HTERT RPE-1 (cell line): ENCODE data around the gene NT5DC3.

ENCODE experiments used
- in situ Hi-C: fragments of 300-500 bp; cut with MboI; formaldehyde crosslinking; loops from 4 replicates; pipeline ENCODE4 v1.14.3; 2020; ENCODE audit warnings: low sequenced_read_pairs

The NT5DC3 gene

DNA sequence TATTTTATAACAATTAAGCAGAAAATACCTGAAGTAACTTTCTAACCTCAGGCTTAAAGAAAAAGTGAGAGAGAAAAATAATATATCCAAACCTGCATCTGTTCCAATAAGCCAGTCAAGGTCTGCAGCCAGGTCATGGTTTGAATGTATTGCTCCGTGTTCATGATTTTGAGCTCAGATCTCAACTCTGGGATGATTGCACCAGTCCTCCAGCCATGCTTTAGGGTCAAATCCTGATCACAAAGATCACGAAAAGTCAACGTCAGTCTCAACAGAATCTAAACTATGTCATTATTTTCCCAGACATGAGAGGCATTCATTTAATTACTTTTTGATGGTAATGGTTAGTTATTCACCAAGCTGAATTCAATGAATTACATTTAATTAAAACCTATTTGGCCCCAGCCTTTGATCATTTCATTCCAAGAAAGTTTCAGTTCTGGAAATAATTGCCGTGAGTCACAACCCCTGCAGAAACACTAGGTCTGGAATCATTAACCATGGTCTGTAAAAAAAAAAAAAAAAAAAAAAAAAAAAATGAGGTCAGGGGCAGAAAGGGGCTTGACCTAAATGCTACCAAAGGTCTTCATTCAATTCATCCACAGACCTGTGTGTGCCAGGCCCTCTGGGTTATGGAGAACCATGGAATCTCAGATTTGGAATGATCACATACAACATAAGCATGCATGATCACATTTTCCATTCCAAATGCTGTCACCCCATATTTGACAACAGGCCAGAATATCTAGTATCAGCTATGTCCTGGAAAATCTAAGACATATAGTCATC lies 55.6 kb downstream of the NT5DC3 start:
- in situ Hi-C loops, result no loop called here

DNA sequence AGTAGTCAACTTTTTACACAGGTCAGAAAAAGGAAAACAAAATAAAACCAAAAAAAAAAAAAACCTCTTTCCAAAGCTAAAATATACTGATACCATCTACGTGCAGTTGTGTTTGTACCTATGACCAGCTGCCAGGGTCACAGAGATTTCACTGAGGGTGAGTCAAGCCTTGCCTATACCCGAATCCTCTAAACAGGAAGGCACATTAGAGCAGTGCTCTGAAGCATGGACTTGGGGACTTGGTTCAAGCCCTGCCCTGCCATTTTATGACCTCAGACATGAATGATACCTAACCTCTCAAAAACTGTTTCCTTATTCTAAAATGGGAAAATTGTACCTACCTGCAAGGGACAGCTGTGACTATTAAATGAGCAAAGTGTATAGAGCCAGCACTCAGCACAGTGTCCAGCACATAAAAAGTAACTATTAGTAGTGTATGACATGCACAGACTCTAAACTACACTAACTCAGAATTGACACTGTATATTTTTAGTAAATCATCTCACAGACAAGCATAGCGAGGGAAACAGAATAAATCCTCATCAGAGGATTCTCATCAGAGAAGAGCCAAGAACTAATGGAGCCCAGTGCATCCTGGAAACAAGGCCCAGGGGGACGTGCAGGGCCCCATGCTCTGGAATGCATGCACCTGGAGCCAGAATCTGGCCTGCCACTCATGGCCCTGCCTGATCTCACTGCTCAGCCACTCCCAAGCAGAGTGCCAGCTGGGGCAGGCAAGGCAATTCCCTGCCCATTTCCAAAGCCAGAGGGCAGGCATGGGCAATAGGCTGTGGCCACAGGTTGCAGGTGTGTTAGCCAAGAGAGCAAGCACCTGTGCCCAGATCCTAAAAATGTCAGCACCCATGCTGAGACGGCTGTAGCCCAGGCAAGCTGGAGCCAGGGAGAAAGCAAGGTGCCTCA lies 57.0 kb downstream of the NT5DC3 start:
- in situ Hi-C loops, result no loop called here

DNA sequence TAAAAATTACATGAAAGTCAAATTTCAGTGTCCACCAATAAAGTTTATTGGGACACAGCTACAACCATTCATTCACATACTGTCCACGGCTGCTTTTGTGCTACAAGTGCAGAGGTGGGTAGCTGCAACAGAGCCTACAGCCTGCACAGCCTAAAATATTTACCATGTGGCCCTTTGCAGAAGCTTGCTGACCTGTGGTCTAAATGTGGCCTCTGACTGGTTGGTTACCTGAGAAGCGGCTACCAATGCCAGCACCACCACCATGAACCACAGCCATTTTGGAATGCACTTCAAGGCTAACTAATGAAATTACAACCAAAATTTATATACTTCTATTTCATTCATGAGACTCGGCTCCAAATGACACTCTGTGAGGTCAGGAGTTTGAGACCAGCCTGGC lies 58.6 kb downstream of the NT5DC3 start:
- in situ Hi-C loops, result no loop called here

DNA sequence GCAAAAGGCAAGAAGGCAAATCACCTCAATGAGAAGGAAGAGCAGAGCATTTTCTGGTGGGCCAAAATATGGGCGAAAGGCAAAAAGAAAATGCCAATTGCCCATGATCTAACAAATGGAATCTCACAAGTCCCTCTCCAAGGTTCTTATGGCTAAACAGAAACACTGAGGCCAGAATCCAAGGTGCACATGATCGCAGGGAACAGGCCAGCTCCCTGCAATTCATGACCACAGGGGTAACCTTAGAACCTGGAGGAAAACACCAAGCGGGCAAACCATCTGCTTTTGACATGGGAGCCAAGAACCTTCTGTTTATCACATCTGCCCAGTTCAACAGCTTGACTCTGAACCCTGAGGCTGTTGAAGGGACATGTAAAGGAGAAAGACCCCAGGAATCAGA lies 60.0 kb downstream of the NT5DC3 start:
- in situ Hi-C loops, result no loop called here

DNA sequence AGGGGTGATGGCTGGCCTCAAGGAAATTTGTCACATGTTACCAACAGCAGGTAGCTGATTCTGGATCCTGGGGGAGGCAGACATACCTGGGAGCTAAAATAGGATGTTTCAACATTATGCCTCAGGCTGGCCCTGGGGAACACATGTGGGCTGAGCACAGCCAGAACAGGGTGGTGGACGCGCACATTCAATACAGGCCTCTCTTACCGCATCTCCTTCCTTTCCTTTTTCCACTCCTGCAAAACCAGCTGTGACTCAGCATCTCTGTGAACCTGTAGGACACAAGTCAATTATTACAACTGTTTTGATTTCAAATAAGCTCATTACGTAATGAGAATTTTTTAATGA lies 61.0 kb downstream of the NT5DC3 start:
- in situ Hi-C loops, result no loop called here

DNA sequence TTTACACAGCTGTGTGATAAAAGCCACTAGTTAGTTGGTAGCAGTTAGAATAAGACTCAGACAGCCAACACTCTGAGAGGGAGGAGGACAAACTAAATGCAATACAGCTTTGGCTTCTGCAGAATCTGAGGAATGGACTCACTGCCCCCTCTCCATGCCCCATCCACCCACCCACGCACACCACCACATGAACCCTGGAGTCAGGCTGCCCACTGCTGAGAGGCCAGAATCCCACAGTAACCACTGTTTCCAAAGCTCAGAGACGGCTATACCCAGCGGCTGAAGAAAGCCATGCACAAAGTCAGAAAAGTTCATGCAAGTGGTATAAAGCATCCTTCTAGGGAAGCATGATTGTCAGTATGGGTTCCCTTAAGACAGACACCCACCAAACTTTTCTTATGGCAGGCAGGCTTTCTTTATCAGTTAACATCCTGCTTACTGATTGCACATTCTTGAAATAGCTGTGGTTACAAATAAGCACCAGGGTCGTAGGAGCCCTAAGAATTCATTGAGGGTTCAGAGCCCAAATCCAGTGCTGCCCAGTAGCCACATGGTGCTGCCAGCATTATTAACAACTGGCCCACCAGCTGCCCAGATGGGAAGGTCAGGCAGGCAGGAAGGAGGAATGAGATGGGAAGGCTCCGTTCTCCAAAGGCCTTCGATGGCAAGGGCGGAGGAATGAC lies 61.5 kb downstream of the NT5DC3 start:
- in situ Hi-C loops, result no loop called here

DNA sequence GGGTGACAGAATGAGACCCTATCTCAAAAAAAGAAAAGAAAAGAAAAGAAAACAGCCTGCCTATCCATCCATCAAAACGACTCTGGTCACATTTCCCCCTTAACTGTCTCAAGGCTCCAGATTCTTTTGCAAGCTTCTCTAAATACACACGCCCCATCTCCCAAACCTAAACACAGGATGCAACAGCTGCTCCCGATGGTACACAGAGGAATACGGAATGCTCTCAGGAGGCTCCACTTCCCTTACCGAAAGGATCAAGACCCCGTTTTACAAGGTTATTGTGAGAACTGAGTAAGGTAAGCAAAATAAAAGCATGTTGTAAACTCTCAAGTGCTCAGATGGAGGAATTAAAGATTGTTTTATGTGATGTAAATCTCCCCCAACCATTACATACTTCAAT lies 62.3 kb downstream of the NT5DC3 start:
- in situ Hi-C loops, result no loop called here

DNA sequence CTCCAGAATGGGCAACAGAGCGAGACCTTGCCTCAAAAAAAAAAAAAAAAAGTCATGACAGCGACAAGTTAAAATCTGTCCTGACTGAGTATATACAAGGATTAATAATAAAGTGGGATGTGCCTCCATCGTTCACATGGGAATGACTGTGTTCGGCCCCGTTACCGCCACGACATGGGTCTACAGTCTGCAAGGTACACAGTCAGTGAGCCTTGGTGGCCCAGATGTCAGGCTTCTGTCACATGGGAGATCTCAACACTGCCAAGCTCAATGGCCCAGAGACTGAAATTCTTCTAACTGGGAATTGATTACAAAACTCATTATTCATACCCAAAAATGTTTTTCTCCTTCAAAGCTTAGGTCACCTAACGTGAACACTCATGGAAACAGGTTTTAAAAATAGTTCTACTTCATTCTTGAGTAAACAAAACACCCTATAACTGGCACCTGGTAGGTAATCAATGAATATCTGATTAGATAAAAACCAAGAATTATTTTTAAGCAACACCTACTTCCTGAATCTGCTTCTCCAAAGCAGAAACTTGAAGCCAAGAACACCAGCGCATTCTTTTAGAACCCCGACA lies 66.0 kb downstream of the NT5DC3 start:
- in situ Hi-C loops, result no loop called here

DNA sequence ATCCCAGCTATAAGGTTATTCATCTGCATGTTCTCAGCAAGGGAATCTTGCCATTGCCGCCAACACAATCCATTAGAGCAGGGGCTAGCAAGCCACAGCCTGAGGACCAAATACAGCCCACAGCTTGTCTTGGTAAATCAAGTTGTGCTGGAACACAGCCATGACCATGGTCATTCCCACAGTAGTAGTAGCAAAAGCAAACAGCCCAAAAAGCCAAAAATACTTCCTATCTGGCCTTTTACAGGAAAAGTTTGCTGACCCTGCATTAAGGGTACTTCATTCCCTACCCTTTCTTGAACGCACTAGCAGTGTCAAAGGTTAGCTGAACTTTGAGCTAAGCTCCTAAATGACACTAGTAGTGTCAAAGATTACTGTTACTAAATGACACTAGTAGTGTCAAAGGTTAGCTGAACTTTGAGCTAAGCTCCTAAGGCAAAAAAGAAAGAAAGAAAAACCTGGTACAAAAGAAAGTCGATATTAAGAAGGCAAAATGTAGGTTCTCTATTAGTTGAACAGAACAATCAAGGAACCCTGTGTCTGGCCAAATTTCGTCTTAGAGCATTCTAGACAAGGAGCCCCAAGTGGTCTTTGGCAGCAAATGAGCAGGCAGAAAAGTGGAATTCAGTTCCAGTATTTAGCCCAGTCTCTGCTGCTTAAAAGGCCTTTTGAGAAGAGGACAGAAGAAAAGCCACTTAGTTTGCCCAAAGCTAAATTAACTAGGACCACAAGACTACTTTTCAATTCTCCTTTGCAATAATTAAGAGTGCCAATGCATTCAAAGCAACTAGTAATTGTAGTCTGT lies 67.7 kb downstream of the NT5DC3 start:
- in situ Hi-C loops, result no loop called here

DNA sequence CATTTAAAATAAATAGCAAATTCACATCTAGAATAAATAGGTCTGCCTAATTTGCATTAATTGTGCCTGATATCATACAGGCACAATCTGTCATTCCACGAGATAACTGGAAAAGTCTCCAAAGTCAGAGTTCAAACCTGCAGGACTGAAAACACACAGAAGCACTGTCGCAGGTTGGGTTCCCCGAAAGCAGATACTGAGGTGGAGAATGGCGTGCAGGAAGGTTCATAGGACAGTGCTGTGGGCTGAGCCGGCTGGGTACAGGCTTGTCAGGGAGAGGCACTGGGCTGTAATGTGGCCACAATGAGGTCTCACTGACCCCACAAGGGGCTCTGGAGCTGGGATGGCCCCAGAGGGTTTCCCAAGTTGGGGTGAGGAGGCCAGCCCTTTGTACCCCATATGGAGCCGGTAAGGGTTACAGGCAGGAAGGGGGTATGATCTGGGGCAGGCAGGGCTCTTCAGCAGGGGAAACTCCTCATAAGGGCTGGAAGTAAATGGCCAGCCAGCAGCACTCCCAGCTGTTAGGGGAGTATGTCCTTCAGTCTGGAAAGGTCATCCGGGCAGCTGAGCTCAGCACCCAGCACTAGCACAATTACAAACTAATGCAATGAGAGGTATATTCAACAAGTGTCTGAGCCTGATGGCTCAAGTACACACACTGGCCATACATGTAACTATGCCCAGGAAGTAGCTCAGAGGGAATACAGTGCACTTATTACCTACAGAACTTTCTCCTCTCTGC lies 68.5 kb downstream of the NT5DC3 start:
- in situ Hi-C loops, result no loop called here

DNA sequence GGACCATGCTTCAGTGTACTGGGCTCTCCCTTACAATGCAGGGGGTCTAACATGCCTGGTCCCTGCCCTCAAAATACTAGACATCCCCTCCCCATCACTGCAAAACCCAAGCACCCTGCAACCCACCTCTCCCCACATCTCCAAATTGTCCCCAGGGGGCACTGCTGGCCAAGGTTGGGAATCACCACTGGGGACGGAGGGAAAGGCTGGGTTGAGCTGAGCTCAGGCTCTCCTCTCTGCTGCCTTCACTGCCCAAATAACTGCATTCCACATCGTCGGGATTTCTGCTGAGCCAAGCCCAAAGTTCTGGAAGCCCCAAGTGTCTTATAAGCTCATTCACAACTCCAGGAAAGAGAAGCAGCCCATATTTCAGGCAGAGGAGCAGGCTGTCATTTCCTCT lies 69.6 kb downstream of the NT5DC3 start:
- in situ Hi-C loops, result no loop called here

DNA sequence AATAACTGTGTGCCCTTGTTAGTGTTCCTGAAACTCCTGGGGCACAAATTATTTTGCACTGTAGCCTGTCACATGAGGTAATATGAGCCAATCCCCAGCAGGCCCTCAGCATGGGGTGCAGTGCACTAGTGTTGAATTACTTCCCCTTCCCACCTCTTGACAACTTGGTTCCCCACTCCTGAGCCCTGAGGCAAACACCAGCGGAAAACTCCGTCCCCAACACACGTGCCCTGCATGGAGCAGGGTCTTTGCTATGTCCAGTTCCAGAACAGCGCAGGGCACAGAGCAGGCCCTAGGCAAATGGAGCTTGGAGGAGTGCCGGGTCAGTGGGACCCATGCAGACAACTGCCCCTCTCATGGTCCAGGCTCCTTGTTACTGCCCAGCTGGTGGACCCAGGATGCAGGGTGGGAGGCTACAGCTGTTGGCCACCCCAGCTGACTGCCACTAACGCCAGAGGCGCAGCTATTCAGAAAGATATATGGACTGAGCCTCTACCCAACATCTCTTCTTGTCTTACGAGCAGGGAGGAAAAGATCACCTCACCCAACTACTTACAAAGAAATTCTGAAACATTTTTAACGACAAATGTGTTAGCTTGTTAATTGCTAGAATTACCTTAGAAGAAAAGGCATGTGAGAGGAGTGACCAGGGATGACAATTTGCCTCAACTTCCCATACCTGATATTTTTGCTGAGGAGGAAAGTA lies 71.6 kb downstream of the NT5DC3 start:
- in situ Hi-C loops, result no loop called here

DNA sequence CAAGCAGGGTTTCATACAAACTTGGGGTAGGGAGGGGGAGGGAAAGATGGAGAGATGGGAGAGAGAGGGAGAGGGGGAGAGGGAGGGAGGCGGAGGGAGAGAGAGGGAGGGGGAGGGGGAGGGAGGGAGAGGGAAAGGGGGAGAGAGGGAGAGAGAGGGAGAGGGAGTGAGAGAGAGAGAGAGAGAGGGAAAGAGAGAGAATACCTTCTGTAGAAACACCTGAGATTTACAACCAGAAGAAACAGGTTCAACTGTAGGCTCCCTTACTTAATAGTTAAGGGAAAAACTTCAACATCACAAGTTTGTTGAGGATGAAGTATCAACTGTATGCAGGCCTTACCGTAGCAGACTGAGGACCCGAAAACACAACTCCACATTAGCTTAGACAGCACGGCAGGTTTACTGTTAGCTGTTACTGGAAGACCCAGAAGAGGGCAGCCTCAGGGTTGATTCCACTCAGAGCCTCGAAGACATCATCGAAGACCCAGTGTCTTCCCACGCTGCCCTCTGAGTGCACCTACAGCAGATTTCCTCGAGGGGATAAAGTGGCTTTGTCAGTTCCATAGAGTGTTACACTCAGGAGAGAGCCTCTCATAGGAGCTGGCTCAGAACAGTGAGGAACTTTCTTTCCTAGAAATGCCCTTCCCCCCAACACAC lies 72.4 kb downstream of the NT5DC3 start:
- in situ Hi-C loops, result no loop called here

DNA sequence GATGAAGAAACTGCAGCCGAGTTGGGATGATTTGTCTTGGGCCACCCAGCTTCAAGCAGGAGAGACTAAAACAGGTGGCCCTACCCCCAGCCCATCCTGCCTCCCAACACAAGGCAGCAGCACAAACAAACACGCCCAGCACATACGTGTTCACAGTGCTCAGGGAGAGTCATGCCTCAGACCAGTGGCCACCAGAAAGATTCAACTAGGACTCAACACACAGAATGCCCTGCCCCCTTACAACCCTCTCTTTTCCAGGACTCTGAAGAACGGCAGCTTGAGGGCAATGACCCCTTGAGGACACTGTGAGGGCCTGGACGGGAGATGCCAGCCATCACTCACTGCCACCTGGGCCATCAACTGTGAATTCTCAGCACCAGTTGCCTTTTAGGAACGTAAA lies 75.0 kb downstream of the NT5DC3 start:
- in situ Hi-C loops, result no loop called here

DNA sequence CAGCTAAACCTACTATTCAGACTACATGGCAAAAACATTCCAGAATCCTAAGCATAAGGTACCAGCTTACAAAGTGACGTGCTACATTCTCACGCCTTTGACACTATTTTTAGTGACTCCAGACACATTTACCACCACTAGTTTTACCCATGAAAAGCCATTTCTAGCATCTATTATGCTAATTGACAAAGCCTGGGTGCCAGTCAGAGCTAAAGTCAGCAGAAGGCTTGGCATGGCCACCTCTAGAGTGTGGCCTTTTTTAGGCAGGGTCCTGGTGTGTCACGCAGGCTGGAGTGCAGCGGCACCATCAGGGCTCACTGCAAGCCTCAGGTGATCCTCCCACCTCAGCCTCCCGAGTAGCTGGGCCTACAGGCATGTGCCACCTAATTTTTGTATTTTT lies 75.7 kb downstream of the NT5DC3 start:
- in situ Hi-C loops, result no loop called here

DNA sequence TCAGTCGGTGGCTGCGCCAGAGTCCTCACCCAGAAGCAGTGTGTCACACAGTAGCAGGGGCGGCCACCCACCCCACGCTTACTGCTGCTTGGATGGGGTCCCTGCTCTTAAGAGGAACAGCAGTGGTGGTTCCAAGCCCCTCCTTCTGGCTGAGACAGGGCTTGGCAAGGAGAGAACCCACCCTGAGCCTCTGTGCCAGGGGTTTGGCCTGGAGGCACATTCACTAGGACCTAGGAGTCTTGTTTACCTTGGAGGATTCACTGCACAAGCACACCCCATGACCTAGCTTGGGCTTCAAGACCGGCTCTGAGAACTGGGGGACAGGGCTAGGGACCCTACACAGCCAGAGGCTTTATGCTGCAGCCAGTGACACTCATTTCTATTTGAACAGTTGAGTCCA lies 78.6 kb downstream of the NT5DC3 start:
- in situ Hi-C loops, result no loop called here

DNA sequence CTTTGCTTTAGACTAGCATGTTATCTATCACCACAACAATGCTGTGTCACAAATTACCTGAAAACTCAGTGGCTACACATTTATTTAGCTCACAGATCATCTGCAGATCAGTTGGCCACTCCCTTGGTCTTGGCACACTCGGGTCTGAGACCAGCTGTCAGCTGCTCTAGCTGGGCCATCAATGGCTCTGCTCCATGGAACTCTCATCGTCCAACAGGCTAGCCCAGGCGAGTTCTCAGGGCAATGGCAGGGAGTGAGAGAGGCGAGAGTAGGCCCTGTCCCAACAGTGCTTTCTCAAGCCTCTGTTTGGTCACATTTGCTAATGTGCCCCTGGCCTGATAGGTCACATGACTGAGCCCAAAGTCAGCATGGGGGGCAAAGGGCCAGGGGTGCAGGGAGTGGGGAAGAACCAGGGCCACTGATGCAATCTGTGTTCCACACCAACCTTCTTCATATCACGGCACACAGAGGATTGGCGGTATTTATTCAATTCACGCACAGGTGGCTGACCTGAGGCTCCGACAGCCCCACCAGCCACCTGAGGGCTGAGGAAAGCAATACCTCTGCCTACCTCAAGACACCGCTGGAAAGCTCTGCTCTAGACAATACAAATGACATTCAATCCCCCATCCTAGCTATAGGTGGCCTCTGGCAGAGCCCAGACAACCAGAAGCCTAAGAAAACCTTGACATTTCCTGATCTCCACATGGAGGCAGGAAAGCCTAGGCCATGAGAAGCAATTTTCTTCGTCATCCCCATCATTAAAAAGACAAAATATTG lies 82.5 kb downstream of the NT5DC3 start:
- in situ Hi-C loops, result no loop called here

DNA sequence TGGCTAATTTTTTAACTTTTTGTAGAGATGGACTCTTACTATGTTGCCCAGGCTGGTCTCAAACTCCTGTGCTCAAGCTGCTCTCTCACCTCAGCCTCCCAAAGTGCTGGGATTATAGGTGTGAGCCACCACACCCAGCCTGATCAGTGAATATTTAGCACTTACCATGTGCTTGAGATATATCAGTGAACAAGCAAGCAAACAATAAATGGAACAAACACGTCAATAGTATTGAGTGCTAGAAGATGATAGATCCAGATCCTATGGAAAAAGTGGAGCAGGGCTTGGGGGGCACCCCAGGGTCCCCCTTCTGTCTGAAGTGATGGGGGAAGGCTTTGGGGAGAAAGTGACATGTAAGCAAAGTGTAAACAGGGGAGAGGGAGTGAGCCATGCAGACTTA lies 83.8 kb downstream of the NT5DC3 start:
- in situ Hi-C loops, result no loop called here
